Measurements from ENCODE around the gene C1orf232. TPM values are rescaled to one million over a fixed set of nuclear protein-coding genes. Genes with fewer than 3 reads are reported as not detected.

C1orf232 gene
- total and polyA plus RNA-seq, 9 of the 15 experiments (the other 6 are each of a cell fraction or from before 2014, with no cell fraction given), result not detected

DNA sequence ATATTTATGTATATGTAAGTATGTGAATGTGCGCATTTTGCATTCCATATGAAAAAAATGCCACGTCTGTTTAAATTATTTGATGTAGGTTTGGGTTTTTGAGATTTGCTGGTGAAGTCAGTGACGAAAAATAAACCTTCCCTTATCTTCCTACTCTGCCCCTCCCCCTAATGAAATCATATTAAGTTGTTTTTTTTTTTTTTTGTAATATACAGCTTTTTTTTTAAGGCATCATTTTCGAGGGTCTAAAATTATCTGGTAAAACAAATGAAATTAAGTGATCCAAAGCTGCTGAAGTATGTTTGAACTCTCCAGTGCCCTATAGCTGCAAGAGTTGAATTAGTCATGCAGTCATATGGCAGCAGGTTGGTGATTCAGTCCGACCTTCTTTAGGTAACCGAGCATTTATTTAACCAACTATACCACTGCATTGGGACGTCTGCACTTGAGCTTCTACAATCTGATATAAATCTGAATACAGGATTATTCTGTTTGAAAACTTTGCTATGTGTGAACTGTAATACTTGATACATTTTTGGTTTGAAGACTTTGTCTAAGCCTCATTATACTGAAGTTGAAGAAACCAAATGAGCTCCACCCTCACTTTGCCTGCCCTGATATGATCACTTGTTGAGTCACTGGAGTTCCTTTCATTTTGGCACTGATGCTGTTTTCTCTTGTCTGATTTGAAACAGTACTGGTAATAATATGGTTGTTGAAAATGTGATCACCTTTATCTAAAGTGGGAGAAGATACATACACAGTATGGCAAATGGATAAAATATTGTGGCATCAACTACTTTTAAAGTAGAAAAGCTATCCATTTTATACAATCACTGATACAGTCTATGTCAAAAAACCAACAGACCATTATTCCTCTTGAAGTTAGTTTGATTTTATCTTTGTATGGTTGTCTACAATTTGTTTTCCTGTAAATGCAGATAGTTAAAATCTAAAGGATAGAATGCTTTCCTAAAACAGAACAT, 45.5 kb downstream of the C1orf232 start (continued):
- TF ChIP-seq, protein P1, sequence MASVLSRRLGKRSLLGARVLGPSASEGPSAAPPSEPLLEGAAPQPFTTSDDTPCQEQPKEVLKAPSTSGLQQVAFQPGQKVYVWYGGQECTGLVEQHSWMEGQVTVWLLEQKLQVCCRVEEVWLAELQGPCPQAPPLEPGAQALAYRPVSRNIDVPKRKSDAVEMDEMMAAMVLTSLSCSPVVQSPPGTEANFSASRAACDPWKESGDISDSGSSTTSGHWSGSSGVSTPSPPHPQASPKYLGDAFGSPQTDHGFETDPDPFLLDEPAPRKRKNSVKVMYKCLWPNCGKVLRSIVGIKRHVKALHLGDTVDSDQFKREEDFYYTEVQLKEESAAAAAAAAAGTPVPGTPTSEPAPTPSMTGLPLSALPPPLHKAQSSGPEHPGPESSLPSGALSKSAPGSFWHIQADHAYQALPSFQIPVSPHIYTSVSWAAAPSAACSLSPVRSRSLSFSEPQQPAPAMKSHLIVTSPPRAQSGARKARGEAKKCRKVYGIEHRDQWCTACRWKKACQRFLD (CRISPR knock-in tag; IDR thresholded peaks at IDR 0.05), result peak; percentile 71; the same call in 1 of the 2 replicates
- TF ChIP-seq ATF6 (CRISPR knock-in tag; IDR thresholded peaks at IDR 0.05) (no peak), RHOXF2B (CRISPR knock-in tag; conservative IDR thresholded peaks at IDR 0.05) (no peak), KDM1A (IDR thresholded peaks at IDR 0.05) (peak; percentile 82 to 88), MCM7 (IDR thresholded peaks at IDR 0.05) (no peak), ZNF134 (CRISPR knock-in tag; conservative IDR thresholded peaks at IDR 0.05) (no peak), KLF1 (tag; IDR thresholded peaks at IDR 0.05) (no peak), RAD51 (IDR thresholded peaks at IDR 0.05; ENCODE audit: borderline replicate concordance, low read depth) (0 out of 2 replicates have a peak, but pooled peaks have one; percentile 22), SMC3 (conservative IDR thresholded peaks at IDR 0.05; ENCODE audit: insufficient read depth, low read depth, low read length) (no peak), NCOA2 (IDR thresholded peaks at IDR 0.05; ENCODE audit: partially characterized antibody in 2 of 2) (peak; percentile 20 to 28), TCF7L2 (IDR thresholded peaks at IDR 0.05; ENCODE audit: low read depth, low read length) (no peak), KAT7 (CRISPR knock-in tag; IDR thresholded peaks at IDR 0.05; ENCODE audit: borderline replicate concordance) (no peak), HNRNPLL (IDR thresholded peaks at IDR 0.05; ENCODE audit: low read depth, low read length, poor library complexity, severe bottlenecking) (no peak), GABPA (tag; conservative IDR thresholded peaks at IDR 0.05; ENCODE audit: low read depth) (0 out of 2 replicates have a peak, but pooled peaks have one; percentile 8), ARID1B (IDR thresholded peaks at IDR 0.05) (peak; percentile 86), PYGO2 (tag; IDR thresholded peaks at IDR 0.05) (no peak), POU5F1 (IDR thresholded peaks at IDR 0.05; ENCODE audit: borderline replicate concordance, low read depth, low read length, partially characterized antibody) (no peak), NFIC (IDR thresholded peaks at IDR 0.05) (peak; percentile 83), PPARD (CRISPR knock-in tag; IDR thresholded peaks at IDR 0.05) (no peak)
- TF ChIP-seq, protein P2, sequence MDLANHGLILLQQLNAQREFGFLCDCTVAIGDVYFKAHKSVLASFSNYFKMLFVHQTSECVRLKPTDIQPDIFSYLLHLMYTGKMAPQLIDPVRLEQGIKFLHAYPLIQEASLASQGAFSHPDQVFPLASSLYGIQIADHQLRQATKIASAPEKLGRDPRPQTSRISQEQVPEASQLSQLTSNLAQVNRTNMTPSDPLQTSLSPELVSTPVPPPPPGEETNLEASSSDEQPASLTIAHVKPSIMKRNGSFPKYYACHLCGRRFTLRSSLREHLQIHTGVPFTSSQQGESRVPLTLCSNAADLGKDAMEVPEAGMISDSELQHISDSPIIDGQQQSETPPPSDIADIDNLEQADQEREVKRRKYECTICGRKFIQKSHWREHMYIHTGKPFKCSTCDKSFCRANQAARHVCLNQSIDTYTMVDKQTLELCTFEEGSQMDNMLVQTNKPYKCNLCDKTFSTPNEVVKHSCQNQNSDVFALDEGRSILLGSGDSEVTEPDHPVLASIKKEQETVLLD (IDR thresholded peaks at IDR 0.05), result 0 out of 2 replicates have a peak, but pooled peaks have one; percentile 46
- TF ChIP-seq, protein P3, sequence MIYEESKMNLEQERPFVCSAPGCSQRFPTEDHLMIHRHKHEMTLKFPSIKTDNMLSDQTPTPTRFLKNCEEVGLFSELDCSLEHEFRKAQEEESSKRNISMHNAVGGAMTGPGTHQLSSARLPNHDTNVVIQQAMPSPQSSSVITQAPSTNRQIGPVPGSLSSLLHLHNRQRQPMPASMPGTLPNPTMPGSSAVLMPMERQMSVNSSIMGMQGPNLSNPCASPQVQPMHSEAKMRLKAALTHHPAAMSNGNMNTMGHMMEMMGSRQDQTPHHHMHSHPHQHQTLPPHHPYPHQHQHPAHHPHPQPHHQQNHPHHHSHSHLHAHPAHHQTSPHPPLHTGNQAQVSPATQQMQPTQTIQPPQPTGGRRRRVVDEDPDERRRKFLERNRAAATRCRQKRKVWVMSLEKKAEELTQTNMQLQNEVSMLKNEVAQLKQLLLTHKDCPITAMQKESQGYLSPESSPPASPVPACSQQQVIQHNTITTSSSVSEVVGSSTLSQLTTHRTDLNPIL (CRISPR knock-in tag; IDR thresholded peaks at IDR 0.05), result peak; percentile 14; the same call in 1 of the 2 replicates
